ENCODE data around the gene IER5L. TPM values are rescaled to one million over a fixed set of nuclear protein-coding genes. Genes with fewer than 3 reads are reported as not detected.
"Not testable (repeated sequence)": the region's sequence is repeated elsewhere in the genome, so short reads cannot be mapped to it uniquely, and the experiment has no call there.

IER5L gene
- total and polyA plus RNA-seq, 2 donors: 13.3 to 15.2 TPM

- peak overlapping the region; percentile 100 for H3K27ac ChIP-seq (ENCODE audit: low read depth)
- no peaks in the 10 kb centered on the region for H3K4me1 ChIP-seq (ENCODE audit: insufficient read depth)
- no peaks in the 10 kb centered on the region for H3K36me3 ChIP-seq (ENCODE audit: insufficient read depth)
- no peak for DNase-seq (ENCODE audit: extremely low spot score)
- H3K4me3 ChIP-seq (ENCODE audit: low read depth, low read length): peak overlapping the region; percentile 11
- WGBS: 9% methylated on average over 8 of the region's 8 CpGs
Measured at GRCh38 chr9:129140397-129141065, 37.5 kb downstream of the IER5L start.

- Histone ChIP-seq H3K36me3 (ENCODE audit: insufficient read depth) (no peaks in the 10 kb centered on the region), H3K4me1 (ENCODE audit: insufficient read depth) (no peaks in the 10 kb centered on the region), H3K27ac (ENCODE audit: low read depth) (peak overlapping the region; percentile 100), H3K4me3 (ENCODE audit: low read depth, low read length) (peak overlapping the region; percentile 18)
- DNase-seq (ENCODE audit: extremely low spot score): peak; percentile 97
- under 1% methylated on average over 11 of the region's 11 CpGs for WGBS
Measured at GRCh38 chr9:129139993-129140396, 38.1 kb downstream of the IER5L start.

- Histone ChIP-seq H3K27ac (ENCODE audit: low read depth) (peak overlapping the region; percentile 79), H3K4me1 (ENCODE audit: insufficient read depth) (no peaks in the 10 kb centered on the region), H3K36me3 (ENCODE audit: insufficient read depth) (no peaks in the 10 kb centered on the region), H3K4me3 (ENCODE audit: low read depth, low read length) (peak overlapping the region; percentile 18)
- peak; percentile 83 for DNase-seq (ENCODE audit: extremely low spot score)
- 3% methylated on average over 13 of the region's 13 CpGs for WGBS
Measured at GRCh38 chr9:129139233-129139992, 38.6 kb downstream of the IER5L start.

- H3K4me1 ChIP-seq (ENCODE audit: insufficient read depth): no peaks in the 10 kb centered on the region
- no peaks in the 10 kb centered on the region for H3K36me3 ChIP-seq (ENCODE audit: insufficient read depth)
- H3K4me3 ChIP-seq (ENCODE audit: low read depth, low read length): no peak overlapping the region
- no peak for DNase-seq (ENCODE audit: extremely low spot score)
- peak overlapping the region; percentile 54 for H3K27ac ChIP-seq (ENCODE audit: low read depth)
- 30% methylated on average over 21 of the region's 21 CpGs for WGBS
Measured at GRCh38 chr9:129138476-129139232, 39.4 kb downstream of the IER5L start.

- Histone ChIP-seq H3K4me1 (ENCODE audit: insufficient read depth) (no peaks in the 10 kb centered on the region), H3K27ac (ENCODE audit: low read depth) (peak overlapping the region; percentile 69), H3K36me3 (ENCODE audit: insufficient read depth) (no peaks in the 10 kb centered on the region), H3K4me3 (ENCODE audit: low read depth, low read length) (no peak overlapping the region)
- DNase-seq (ENCODE audit: extremely low spot score): no peak
- WGBS: 75% methylated on average over 9 of the region's 9 CpGs
Measured at GRCh38 chr9:129138144-129138462, 40.0 kb downstream of the IER5L start.

GRCh38 chr9:129137292-129138143, 40.5 kb downstream of the IER5L start:
- DNase-seq (ENCODE audit: extremely low spot score): no peak
- 83% methylated on average over 19 of the region's 19 CpGs for WGBS
- H3K36me3 ChIP-seq (ENCODE audit: insufficient read depth): no peaks in the 10 kb centered on the region

GRCh38 chr9:129136446-129137035, 41.5 kb downstream of the IER5L start:
- no peaks in the 10 kb centered on the region for H3K36me3 ChIP-seq (ENCODE audit: insufficient read depth)
- H3K4me3 ChIP-seq (ENCODE audit: low read depth, low read length): no peak overlapping the region
- WGBS: 80% methylated on average over 16 of the region's 16 CpGs
- H3K27ac ChIP-seq (ENCODE audit: low read depth): no peak overlapping the region
- no peak for DNase-seq (ENCODE audit: extremely low spot score)
- no peaks in the 10 kb centered on the region for H3K4me1 ChIP-seq (ENCODE audit: insufficient read depth)

More at GRCh38 chr9:129137292-129138143, 40.5 kb downstream of the IER5L start:
- Histone ChIP-seq H3K4me1 (ENCODE audit: insufficient read depth) (no peaks in the 10 kb centered on the region), H3K4me3 (ENCODE audit: low read depth, low read length) (no peak overlapping the region), H3K27ac (ENCODE audit: low read depth) (peak overlapping the region; percentile 69)

GRCh38 chr9:129135476-129135875, 42.6 kb downstream of the IER5L start:
- no peaks in the 10 kb centered on the region for H3K36me3 ChIP-seq (ENCODE audit: insufficient read depth)
- H3K27ac ChIP-seq (ENCODE audit: low read depth): no peak overlapping the region
- no peak overlapping the region for H3K4me3 ChIP-seq (ENCODE audit: low read depth, low read length)
- 88% methylated on average over 6 of the region's 6 CpGs for WGBS
- no peaks in the 10 kb centered on the region for H3K4me1 ChIP-seq (ENCODE audit: insufficient read depth)
- DNase-seq (ENCODE audit: extremely low spot score): no peak

GRCh38 chr9:129133082-129133481, 45.0 kb downstream of the IER5L start:
- Histone ChIP-seq H3K27ac (ENCODE audit: low read depth) (no peak overlapping the region), H3K36me3 (ENCODE audit: insufficient read depth) (no peaks in the 10 kb centered on the region), H3K4me3 (ENCODE audit: low read depth, low read length) (no peak overlapping the region), H3K4me1 (ENCODE audit: insufficient read depth) (no peaks in the 10 kb centered on the region)
- 89% methylated on average over 4 of the region's 4 CpGs for WGBS
- DNase-seq (ENCODE audit: extremely low spot score): no peak

GRCh38 chr9:129131300-129132145, 46.5 kb downstream of the IER5L start:
- Histone ChIP-seq H3K4me3 (ENCODE audit: low read depth, low read length) (no peak overlapping the region), H3K27ac (ENCODE audit: low read depth) (no peak overlapping the region), H3K36me3 (ENCODE audit: insufficient read depth) (no peaks in the 10 kb centered on the region), H3K4me1 (ENCODE audit: insufficient read depth) (no peaks in the 10 kb centered on the region)
- WGBS: 44% methylated on average over 13 of the region's 13 CpGs
- no peak for DNase-seq (ENCODE audit: extremely low spot score)

GRCh38 chr9:129130791-129131190, 47.3 kb downstream of the IER5L start:
- Histone ChIP-seq H3K27ac (ENCODE audit: low read depth) (no peak overlapping the region), H3K4me1 (ENCODE audit: insufficient read depth) (no peaks in the 10 kb centered on the region), H3K4me3 (ENCODE audit: low read depth, low read length) (no peak overlapping the region), H3K36me3 (ENCODE audit: insufficient read depth) (no peaks in the 10 kb centered on the region)
- 67% methylated on average over 3 of the region's 3 CpGs for WGBS
- DNase-seq (ENCODE audit: extremely low spot score): no peak

- not testable (repeated sequence) for DNase-seq (ENCODE audit: extremely low spot score); H3K36me3 ChIP-seq (ENCODE audit: insufficient read depth); H3K27ac ChIP-seq (ENCODE audit: low read depth); H3K4me3 ChIP-seq (ENCODE audit: low read depth, low read length); H3K4me1 ChIP-seq (ENCODE audit: insufficient read depth)
- 93% methylated on average over 7 of the region's 7 CpGs for WGBS
Measured at GRCh38 chr9:129130271-129130670, 47.8 kb downstream of the IER5L start.
